B cell (primary cell): Measurements from ENCODE around the gene ENG.

Experiments
- EZH2 ChIP-seq: IDR thresholded peaks from 2 replicates; pipeline ENCODE4 v1.6.1; 2012; ENCODE audit warnings: borderline replicate concordance, low read depth, mild to moderate bottlenecking, moderate library complexity, low read length; ENCODE audit not compliant: insufficient read depth, poor library complexity, severe bottlenecking
- TF ChIP-seq, protein P1 (sequence below): fragments of 200-600 bp; IDR thresholded peaks from one replicate; pipeline ENCODE4 v1.8.0; 2022; ENCODE audit warnings: antibody characterized with exemption, mild to moderate bottlenecking

- TF ChIP-seq, protein P1, sequence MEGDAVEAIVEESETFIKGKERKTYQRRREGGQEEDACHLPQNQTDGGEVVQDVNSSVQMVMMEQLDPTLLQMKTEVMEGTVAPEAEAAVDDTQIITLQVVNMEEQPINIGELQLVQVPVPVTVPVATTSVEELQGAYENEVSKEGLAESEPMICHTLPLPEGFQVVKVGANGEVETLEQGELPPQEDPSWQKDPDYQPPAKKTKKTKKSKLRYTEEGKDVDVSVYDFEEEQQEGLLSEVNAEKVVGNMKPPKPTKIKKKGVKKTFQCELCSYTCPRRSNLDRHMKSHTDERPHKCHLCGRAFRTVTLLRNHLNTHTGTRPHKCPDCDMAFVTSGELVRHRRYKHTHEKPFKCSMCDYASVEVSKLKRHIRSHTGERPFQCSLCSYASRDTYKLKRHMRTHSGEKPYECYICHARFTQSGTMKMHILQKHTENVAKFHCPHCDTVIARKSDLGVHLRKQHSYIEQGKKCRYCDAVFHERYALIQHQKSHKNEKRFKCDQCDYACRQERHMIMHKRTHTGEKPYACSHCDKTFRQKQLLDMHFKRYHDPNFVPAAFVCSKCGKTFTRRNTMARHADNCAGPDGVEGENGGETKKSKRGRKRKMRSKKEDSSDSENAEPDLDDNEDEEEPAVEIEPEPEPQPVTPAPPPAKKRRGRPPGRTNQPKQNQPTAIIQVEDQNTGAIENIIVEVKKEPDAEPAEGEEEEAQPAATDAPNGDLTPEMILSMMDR, result no peak
- no peak for TF ChIP-seq EZH2
Measured at GRCh38 chr9:127812936-127813675, 41.4 kb downstream of the ENG start.
